A673 (cell line): ENCODE data around the gene ZNF844. TPM values are rescaled to one million over a fixed set of nuclear protein-coding genes. Genes with fewer than 3 reads are reported as not detected.

Source experiments
- BruUV-seq: library from RNA; stranded (reverse); fragments of 400-500 nt; replicated peaks from 2 replicates; lab custom pipeline; 2021; lab: Mats Ljungman, UMichigan
- CTCF ChIA-PET: fragments of 300-600 bp; sonication (Branson Sonifier 250); formaldehyde crosslinking; loops from one replicate; lab custom pipeline; 2022; ENCODE audit warnings: antibody characterized with exemption; lab: Charles Lee
- POLR2A ChIA-PET: fragments of 300-600 bp; sonication (Branson Sonifier 250); formaldehyde crosslinking; loops from one replicate; lab custom pipeline; 2022; ENCODE audit warnings: antibody characterized with exemption; ENCODE audit not compliant: low non-redundant PET; lab: Charles Lee
- DNase-seq: peaks from one replicate; pipeline ENCODE4 v3.0.0-alpha.2; 2015; ENCODE audit warnings: low spot score
- H3K27ac ChIP-seq: fragments of 200-600 bp; sonication (generic); 2 replicates; pipeline ENCODE4 v1.5.1; 2016; ENCODE audit warnings: mixed run types, low read depth, mild to moderate bottlenecking, mixed read lengths, antibody characterized with exemption, low read length; ENCODE audit not compliant: poor library complexity, severe bottlenecking
- H3K27me3 ChIP-seq: fragments of 200-600 bp; sonication (generic); replicated peaks from 2 replicates; pipeline ENCODE4 v1.6.1; 2017; ENCODE audit warnings: mixed run types, low read depth, mild to moderate bottlenecking, mixed read lengths, antibody characterized with exemption, low read length; ENCODE audit not compliant: insufficient read depth, poor library complexity
- H3K36me3 ChIP-seq: fragments of 200-600 bp; sonication (generic); 2 replicates; pipeline ENCODE4 v1.6.1; 2016; ENCODE audit warnings: mixed run types, mild to moderate bottlenecking, mixed read lengths, antibody characterized with exemption, low read length; ENCODE audit not compliant: insufficient read depth, poor library complexity, severe bottlenecking
- H3K4me1 ChIP-seq: fragments of 200-600 bp; sonication (generic); 2 replicates; pipeline ENCODE4 v1.6.1; 2017; ENCODE audit warnings: mixed run types, mild to moderate bottlenecking, mixed read lengths, antibody characterized with exemption, low read length; ENCODE audit not compliant: insufficient read depth, poor library complexity, severe bottlenecking
- H3K4me3 ChIP-seq: fragments of 200-600 bp; sonication (generic); 2 replicates; pipeline ENCODE4 v1.5.1; 2016; ENCODE audit warnings: low read depth, mixed run types, mild to moderate bottlenecking, mixed read lengths, low read length; ENCODE audit not compliant: poor library complexity, severe bottlenecking
- H3K9me3 ChIP-seq: fragments of 200-600 bp; sonication (generic); 2 replicates; pipeline ENCODE4 v1.6.1; 2016; ENCODE audit warnings: mixed run types, low read depth, mild to moderate bottlenecking, mixed read lengths, antibody characterized with exemption, low read length; ENCODE audit not compliant: poor library complexity, severe bottlenecking
- CTCF ChIP-seq: fragments of 300-800, 200-600 bp; sonication (generic); conservative IDR thresholded peaks from 2 replicates; pipeline ENCODE4 v1.5.1; 2017; ENCODE audit warnings: low read depth, mild to moderate bottlenecking, antibody characterized with exemption, low read length, moderate library complexity, mixed read lengths
- EZH2 ChIP-seq: fragments of 200-600 bp; sonication (generic); IDR thresholded peaks from 2 replicates; pipeline ENCODE4 v1.6.1; 2017; ENCODE audit warnings: borderline replicate concordance, low read depth, mild to moderate bottlenecking, mixed read lengths, antibody characterized with exemption, low read length; ENCODE audit not compliant: poor library complexity, severe bottlenecking
- intact Hi-C: fragments of 100-400 bp; cut with micrococcal nuclease; formaldehyde crosslinking; loops from one replicate; pipeline ENCODE4 v1.10.0; 2022; ENCODE audit not compliant: unreplicated experiment
- total RNA-seq: library from RNA; stranded (reverse); gene quantifications from 2 replicates; pipeline ENCODE4 v1.2.3, GENCODE V29; 2021

Gene ZNF844
- total RNA-seq, 1 experiment from 2014 or later, result 1.5 TPM

- TF ChIP-seq EZH2, result no peak
- no peak for TF ChIP-seq CTCF
- no peaks in the 10 kb centered on the region for H3K27me3 ChIP-seq
- no peak overlapping the region for H3K4me3 ChIP-seq
- H3K36me3 ChIP-seq, result no peaks in the 10 kb centered on the region
- no peak overlapping the region for H3K27ac ChIP-seq
- H3K9me3 ChIP-seq, result no peaks in the 10 kb centered on the region
- ChIA-PET POLR2A (no interaction called here), CTCF (no interaction called here)
- DNase-seq, result no peak
- no peaks in the 10 kb centered on the region for H3K4me1 ChIP-seq
- BruUV-seq, result no TSS peak
- intact Hi-C loops, result no loop called here
Observed at GRCh38 chr19:12034198-12034597, 30.3 kb upstream of the ZNF844 start.

GRCh38 chr19:12034620-12035019 lies 29.9 kb upstream of the ZNF844 start:
- TSS peak; percentile 73 for BruUV-seq
- TF ChIP-seq CTCF (no peak), EZH2 (no peak)
- Histone ChIP-seq H3K9me3 (no peaks in the 10 kb centered on the region), H3K36me3 (no peaks in the 10 kb centered on the region), H3K27me3 (no peaks in the 10 kb centered on the region), H3K27ac (no peak overlapping the region), H3K4me1 (no peaks in the 10 kb centered on the region), H3K4me3 (peak overlapping the region; percentile 72)
- no peak for DNase-seq
- POLR2A ChIA-PET, result no interaction called here
- intact Hi-C loops, result no loop called here
- CTCF ChIA-PET, result no interaction called here

GRCh38 chr19:12035220-12036172 lies 29.0 kb upstream of the ZNF844 start, which contains the start of gene ZNF433:
Gene ZNF433, minus strand, starts transcription at chr19:12035679. Its CDS starts 140 bp downstream, at chr19:12035539.
- intact Hi-C loops, result no loop called here

More at GRCh38 chr19:12035220-12036172, 29.0 kb upstream of the ZNF844 start, which contains the start of gene ZNF433:
- no peaks in the 10 kb centered on the region for H3K9me3 ChIP-seq
- peak within 1 kb of the TSS; percentile 72 for H3K4me3 ChIP-seq
- CTCF ChIA-PET, result no interaction called here
- TF ChIP-seq CTCF (no peak), EZH2 (no peak)
- no peaks in the 10 kb centered on the region for H3K36me3 ChIP-seq
- DNase-seq, result peak; percentile 89
- peak within 1 kb of the TSS; percentile 59 for H3K27ac ChIP-seq
- BruUV-seq, result no TSS peak
- H3K27me3 ChIP-seq, result no peaks in the 10 kb centered on the region
- H3K4me1 ChIP-seq, result no peaks in the 10 kb centered on the region
- POLR2A ChIA-PET, result interaction anchor here (0.6 kb wide), 1 partner anchor 24 kb away, joined by 7 read pairs; no protein-coding TSS in a partner anchor
